K562 (cell line): ENCODE measurements around the gene GNL3. TPM values are rescaled to one million over a fixed set of nuclear protein-coding genes. Genes with fewer than 3 reads are reported as not detected.
A peak's percentile ranks its signal among the peaks of the same experiment; 100 is the strongest.

ENCODE experiments used
- ATF1 ChIP-seq, 2 experiments: fragments of 450-650 bp in 1 of 2; IDR thresholded peaks; 2 replicates each; pipeline ENCODE4 v1.6.1; 2016; ENCODE audit warnings: missing compliant biosample characterization in 1 of 2, missing genetic modification characterization in 1 of 2
- CBX8 ChIP-seq: fragments of 200-600 bp; sonication (generic); IDR thresholded peaks from 2 replicates; pipeline ENCODE4 v1.6.1; 2012; ENCODE audit warnings: borderline replicate concordance, mixed run types, low read depth, mild to moderate bottlenecking, moderate library complexity, mixed read lengths, low read length, control low read depth, inconsistent platforms; ENCODE audit not compliant: poor library complexity, severe bottlenecking; ENCODE audit errors: extremely low read depth
- FOXK1 ChIP-seq: sonication (generic); formaldehyde crosslinking; IDR thresholded peaks from 2 replicates; pipeline ENCODE4 v1.8.0; 2022; ENCODE audit warnings: missing genetic modification reagents, mild to moderate bottlenecking, borderline replicate concordance
- GABPA ChIP-seq: fragments of 200-800 bp; sonication (Bioruptor generic); conservative IDR thresholded peaks from 2 replicates; pipeline ENCODE4 v1.6.1; 2016; ENCODE audit warnings: low read depth, missing genetic modification characterization, missing compliant biosample characterization
- GABPB2 ChIP-seq: fragments of 250-450 bp; sonication (Bioruptor Pico); conservative IDR thresholded peaks from 2 replicates; pipeline ENCODE4 v1.5.1; 2021; ENCODE audit warnings: mild to moderate bottlenecking
- GATAD2B ChIP-seq: fragments of 450-650 bp; IDR thresholded peaks from 2 replicates; pipeline ENCODE4 v1.6.1; 2017; ENCODE audit warnings: mild to moderate bottlenecking, borderline replicate concordance
- HDAC1 ChIP-seq, 2 experiments: fragments of 450-650 bp; IDR thresholded peaks; 2 replicates each; pipeline ENCODE4 v1.6.1; 2016 to 2017; ENCODE audit warnings: inconsistent platforms in 1 of 2, mild to moderate bottlenecking in 1 of 2, moderate library complexity in 1 of 2
- HMGN3 ChIP-seq: IDR thresholded peaks from 2 replicates; pipeline ENCODE4 v1.6.1; 2011; ENCODE audit warnings: borderline replicate concordance, low read depth, mild to moderate bottlenecking, mixed read lengths, low read length; ENCODE audit not compliant: insufficient read length; ENCODE audit errors: extremely low read depth
- MAX ChIP-seq: sonication (generic); formaldehyde crosslinking; IDR thresholded peaks from 2 replicates; pipeline ENCODE4 v1.9.0; 2022; ENCODE audit warnings: mild to moderate bottlenecking, missing genetic modification reagents
- MXI1 ChIP-seq: IDR thresholded peaks from 2 replicates; pipeline ENCODE4 v1.6.1; 2011; ENCODE audit warnings: low read depth, mild to moderate bottlenecking, improper control_type of control experiment, low read length
- NR2C2 ChIP-seq, 2 experiments: fragments of 200-800 bp in 1 of 2; sonication (Bioruptor generic) in 1 of 2; sonication (generic) in 1 of 2; formaldehyde crosslinking in 1 of 2; IDR thresholded peaks; 2 replicates each; pipeline versions ENCODE4 v1.6.1 to v1.8.0; 2016 to 2022; ENCODE audit warnings: mild to moderate bottlenecking in 1 of 2, missing compliant biosample characterization in 1 of 2, missing genetic modification characterization in 1 of 2, missing genetic modification reagents in 1 of 2
- PKNOX1 ChIP-seq: fragments of 450-650 bp; IDR thresholded peaks from 2 replicates; pipeline ENCODE4 v1.6.1; 2016
- POLR2AphosphoS5 ChIP-seq: IDR thresholded peaks from 2 replicates; pipeline ENCODE4 v1.6.1; 2011; ENCODE audit warnings: mild to moderate bottlenecking, low read depth, low read length, moderate library complexity; ENCODE audit not compliant: control insufficient read depth, insufficient read depth
- RBBP5 ChIP-seq: fragments of 200-600 bp; sonication (generic); IDR thresholded peaks from 2 replicates; pipeline ENCODE4 v1.6.1; 2012; ENCODE audit warnings: borderline replicate concordance, mild to moderate bottlenecking, low read length, control low read depth, inconsistent platforms; ENCODE audit not compliant: insufficient read depth, poor library complexity, severe bottlenecking
- TBP ChIP-seq: optimal IDR thresholded peaks from 2 replicates; pipeline ENCODE3; 2011; ENCODE audit warnings: low read depth, low read length, improper control_type of control experiment
- YY1 ChIP-seq, 3 experiments: IDR thresholded peaks; 2 replicates each; pipeline ENCODE4 v1.6.1; 2011; ENCODE audit warnings: low read length in 2 of 3, mild to moderate bottlenecking in 2 of 3, moderate library complexity in 2 of 3, borderline replicate concordance in 1 of 3, control low read depth in 1 of 3, low read depth in 1 of 3; ENCODE audit not compliant: insufficient read depth in 3 of 3, insufficient replicate concordance in 2 of 3, control insufficient read depth in 1 of 3, insufficient read length in 1 of 3; ENCODE audit errors: extremely low read depth in 1 of 3
- ZNF133 ChIP-seq: fragments of 250-450 bp; sonication (Bioruptor Pico); IDR thresholded peaks from 2 replicates; pipeline ENCODE4 v1.4.0; 2020; ENCODE audit warnings: mild to moderate bottlenecking
- polyA plus RNA-seq, 8 experiments: library from polyadenylated mRNA; depleted of rRNA in 4 of 8; stranded (reverse) in 5 of 8; unstranded in 3 of 8; fragments of >200 nt; fragmentation: Nextera tagmentation in 2 of 8; fragmentation: Illumina TruSeq in 1 of 8; extraction: Ambion mirVana in 2 of 8; extraction: Trizol in 1 of 8; gene quantifications; 2 replicates each; pipeline versions ENCODE4 v1.2.1 to v1.2.3, GENCODE V29; 2011 to 2014; ENCODE audit warnings: inconsistent platforms in 1 of 8, missing spikeins in 1 of 8
- total RNA-seq, 7 experiments: library from RNA; depleted of rRNA in 6 of 7; stranded (reverse); fragments of >200 nt in 6 of 7; fragmentation: Illumina TruSeq in 2 of 7; extraction: Trizol in 2 of 7; gene quantifications; 2 replicates each; pipeline versions ENCODE4 v1.2.1 to v1.2.3, GENCODE V29; 2011 to 2021; ENCODE audit warnings: low replicate concordance in 1 of 7
- TF ChIP-seq, protein P1 (sequence below), 3 experiments: fragments of 200-800 bp in 1 of 3; fragments of 250-450 bp in 1 of 3; fragments of 450-650 bp in 1 of 3; sonication (Bioruptor Pico) in 1 of 3; sonication (Bioruptor generic) in 1 of 3; formaldehyde crosslinking in 1 of 3; IDR thresholded peaks; 2 replicates each; pipeline versions ENCODE4 v1.6.1 to v1.8.0; 2016 to 2022; ENCODE audit warnings: mild to moderate bottlenecking in 2 of 3, missing genetic modification characterization in 2 of 3, missing compliant biosample characterization in 1 of 3, moderate library complexity in 1 of 3

Gene GNL3
- total and polyA plus RNA-seq, 9 of the 15 experiments (the other 6 are each of a cell fraction or from before 2014, with no cell fraction given) = 132 to 313 (median 220) TPM

- no peak for TF ChIP-seq ZNF133
- peak; percentile 67 for TF ChIP-seq RBBP5
- peak; percentile 76; the same call in 1 of the 2 replicates for TF ChIP-seq GATAD2B
- peak; percentile 95 for TF ChIP-seq MXI1
- peak; percentile 62; the same call in 1 of the 2 replicates for TF ChIP-seq POLR2AphosphoS5
- no peak for TF ChIP-seq GABPB2 (CRISPR knock-in tag)
- TF ChIP-seq ATF1 (CRISPR knock-in tag; IDR thresholded peaks at IDR 0.05) = peak; percentile 40; the same call in 1 of the 2 replicates
- peak; percentile 94 for TF ChIP-seq ATF1 (tag; IDR thresholded peaks at IDR 0.05)
- TF ChIP-seq CBX8 = no peak
- peak; percentile 97 for TF ChIP-seq MAX (CRISPR knock-in tag)
- 0 out of 2 replicates have a peak, but pooled peaks have one; percentile 37 for TF ChIP-seq FOXK1
- peak; percentile 48 for TF ChIP-seq PKNOX1
- peak; percentile 94 for TF ChIP-seq TBP
- TF ChIP-seq HMGN3 = peak; percentile 81
- peak in 1 of 2 experiments; percentile 99; a peak in 2 of 4 replicates for TF ChIP-seq HDAC1 (IDR thresholded peaks at IDR 0.05)
- peak in 2 of 3 experiments; percentile 3 to 35 for TF ChIP-seq YY1 (IDR thresholded peaks at IDR 0.05; ENCODE audit: borderline replicate concordance in 1 of 3, control insufficient read depth in 1 of 3, extremely low read depth in 1 of 3, insufficient read depth in 3 of 3, insufficient read length in 1 of 3, insufficient replicate concordance in 2 of 3, low read depth in 1 of 3, low read length in 2 of 3)
- TF ChIP-seq, protein P1, sequence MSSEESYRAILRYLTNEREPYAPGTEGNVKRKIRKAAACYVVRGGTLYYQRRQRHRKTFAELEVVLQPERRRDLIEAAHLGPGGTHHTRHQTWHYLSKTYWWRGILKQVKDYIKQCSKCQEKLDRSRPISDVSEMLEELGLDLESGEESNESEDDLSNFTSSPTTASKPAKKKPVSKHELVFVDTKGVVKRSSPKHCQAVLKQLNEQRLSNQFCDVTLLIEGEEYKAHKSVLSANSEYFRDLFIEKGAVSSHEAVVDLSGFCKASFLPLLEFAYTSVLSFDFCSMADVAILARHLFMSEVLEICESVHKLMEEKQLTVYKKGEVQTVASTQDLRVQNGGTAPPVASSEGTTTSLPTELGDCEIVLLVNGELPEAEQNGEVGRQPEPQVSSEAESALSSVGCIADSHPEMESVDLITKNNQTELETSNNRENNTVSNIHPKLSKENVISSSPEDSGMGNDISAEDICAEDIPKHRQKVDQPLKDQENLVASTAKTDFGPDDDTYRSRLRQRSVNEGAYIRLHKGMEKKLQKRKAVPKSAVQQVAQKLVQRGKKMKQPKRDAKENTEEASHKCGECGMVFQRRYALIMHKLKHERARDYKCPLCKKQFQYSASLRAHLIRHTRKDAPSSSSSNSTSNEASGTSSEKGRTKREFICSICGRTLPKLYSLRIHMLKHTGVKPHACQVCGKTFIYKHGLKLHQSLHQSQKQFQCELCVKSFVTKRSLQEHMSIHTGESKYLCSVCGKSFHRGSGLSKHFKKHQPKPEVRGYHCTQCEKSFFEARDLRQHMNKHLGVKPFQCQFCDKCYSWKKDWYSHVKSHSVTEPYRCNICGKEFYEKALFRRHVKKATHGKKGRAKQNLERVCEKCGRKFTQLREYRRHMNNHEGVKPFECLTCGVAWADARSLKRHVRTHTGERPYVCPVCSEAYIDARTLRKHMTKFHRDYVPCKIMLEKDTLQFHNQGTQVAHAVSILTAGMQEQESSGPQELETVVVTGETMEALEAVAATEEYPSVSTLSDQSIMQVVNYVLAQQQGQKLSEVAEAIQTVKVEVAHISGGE (CRISPR knock-in tag; IDR thresholded peaks at IDR 0.05) = peak in 1 of 3 experiments; percentile 90; a peak in 2 of 6 replicates
- TF ChIP-seq NR2C2 (CRISPR knock-in tag; IDR thresholded peaks at IDR 0.05) = no peak
- peak; percentile 72; the same call in 1 of the 2 replicates for TF ChIP-seq NR2C2 (tag; IDR thresholded peaks at IDR 0.05)
- peak; percentile 60 for TF ChIP-seq GABPA (tag)
These were observed at the start of gene GNL3, which contains the start of gene PBRM1 (continued) for GRCh38 chr3:52685709-52686691.
